Measurements from ENCODE around the gene BLVRB. TPM values are rescaled to one million over a fixed set of nuclear protein-coding genes. Genes with fewer than 3 reads are reported as not detected.

BLVRB gene
- total and polyA plus RNA-seq, 2 of the 8 experiments (the other 6 are each of a cell fraction or from before 2014, with no cell fraction given) = 28.7 to 182 TPM

DNA sequence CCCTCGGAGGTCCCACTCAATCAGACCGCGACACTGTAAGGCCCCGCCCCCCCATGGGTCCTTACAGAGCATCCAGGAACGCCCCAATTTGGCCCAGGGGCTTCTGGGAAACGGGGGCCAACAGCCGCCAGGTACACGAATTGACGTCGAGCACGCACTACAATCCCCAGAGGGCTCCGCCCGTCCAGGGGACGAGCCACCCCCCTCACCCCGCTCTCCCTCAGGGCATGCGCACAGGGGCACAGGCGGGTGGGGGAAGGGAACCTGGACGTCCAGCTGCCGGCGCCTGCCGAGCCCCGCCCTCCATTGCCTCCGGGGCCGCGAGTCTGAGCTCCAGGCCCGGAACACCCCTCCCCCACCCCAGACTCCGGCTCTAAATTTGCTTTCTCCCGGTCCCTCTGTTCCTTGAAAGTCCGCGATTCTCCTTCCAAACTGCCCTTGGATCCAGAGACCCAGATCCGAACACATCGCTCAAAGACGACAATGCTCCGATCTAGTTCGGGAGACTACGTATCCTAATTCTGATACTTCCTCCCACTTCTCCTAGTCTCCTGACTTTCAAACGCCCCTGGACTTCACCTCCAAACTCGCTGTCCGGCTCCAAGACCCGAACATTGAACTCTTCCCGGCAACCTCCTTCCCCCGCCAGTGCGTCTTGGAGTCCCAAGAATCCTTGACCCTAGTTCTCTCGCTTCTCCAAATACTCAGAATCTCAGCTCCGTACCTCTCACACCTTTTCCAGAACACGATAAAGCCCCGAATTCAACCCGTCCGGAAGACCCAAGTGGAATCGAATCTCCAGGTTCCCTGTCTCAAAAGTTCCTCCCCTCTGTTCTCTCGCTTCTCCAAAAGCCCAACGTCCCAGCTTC, 22.2 kb downstream of the BLVRB start:
- POLR2A ChIA-PET (ENCODE audit: partially characterized antibody) = interaction anchor here (0.7 to 4.4 kb wide), 27 partner anchors 10 to 1139 kb away, joined by 3 to 40 read pairs (median 4); partner anchors contain the start of genes BLVRB, DYRK1B, PRX and SERTAD1
- peak overlapping the region; percentile 77; the same call in 1 of the 2 replicates for H2AK5ac ChIP-seq (ENCODE audit: low read depth, low read length)
- peak overlapping the region; percentile 68; the same call in 1 of the 2 replicates for H2BK12ac ChIP-seq (ENCODE audit: low read depth, low read length)
- peak; percentile 97 to 99 for DNase-seq (ENCODE audit: low read depth in 1 of 2, low spot score in 2 of 2)
- H3K9me3 ChIP-seq (ENCODE audit: insufficient read depth in 2 of 2, low read depth in 1 of 2, low read length in 1 of 2) = no peaks in the 10 kb centered on the region
- H3K36me3 ChIP-seq (ENCODE audit: control insufficient read depth in 2 of 4, insufficient read depth in 4 of 4, low read length in 3 of 4) = peaks cover 9 to 17% (median 11%) of the 10 kb centered on the region in 4 experiments; a peak in 6 of 8 replicates
- FAIRE-seq = no peak
- H3K4ac ChIP-seq (replicated peaks; ENCODE audit: insufficient read length, low read depth, low read length) = peak overlapping the region; percentile 93
- H2AFZ ChIP-seq (ENCODE audit: low read length) = no peak overlapping the region
- peaks cover 0 to 5% of the 10 kb centered on the region in 2 experiments for H4K20me1 ChIP-seq (replicated peaks in 1 of 2; ENCODE audit: control insufficient read depth in 1 of 2, insufficient read depth in 2 of 2, low read length in 2 of 2)
- no peak overlapping the region for H3K23ac ChIP-seq (ENCODE audit: insufficient read length)
- peak overlapping the region; percentile 57 to 77 for H3K4me2 ChIP-seq (ENCODE audit: insufficient read depth in 1 of 2, low read depth in 2 of 2, low read length in 2 of 2)
- 3% methylated on average over 42 of the region's 52 CpGs; no CpG with 5 or more reads in 1 of the 2 experiments for WGBS, 2 experiments (ENCODE audit: extremely low coverage in 1 of 2, insufficient coverage in 1 of 2, insufficient read length in 1 of 2, insufficient replicate concordance in 2 of 2, low coverage in 1 of 2, low lambda C conversion rate in 2 of 2, missing lambda C conversion rate in 1 of 2)
- CTCF ChIA-PET (ENCODE audit: partially characterized antibody) = interaction anchor here (0.9 to 2.1 kb wide), 6 partner anchors 10 to 139 kb away, joined by 3 to 13 read pairs (median 6); partner anchors contain the start of genes BLVRB and SERTAD1
- H2BK20ac ChIP-seq (ENCODE audit: low read length) = no peak overlapping the region
- H4K91ac ChIP-seq (replicated peaks; ENCODE audit: insufficient read length, low read length) = peak overlapping the region; percentile 52
- H3K14ac ChIP-seq (ENCODE audit: insufficient read length) = no peak overlapping the region
- peak overlapping the region; percentile 95 for H3K18ac ChIP-seq (ENCODE audit: extremely low read depth, low read length)
- peak overlapping the region; percentile 95 for H2BK5ac ChIP-seq (ENCODE audit: low read depth, low read length)
- peak overlapping the region; percentile 98 for H4K5ac ChIP-seq (ENCODE audit: insufficient read length, low read depth, low read length)
- H2BK120ac ChIP-seq (replicated peaks; ENCODE audit: low read depth, low read length) = peak overlapping the region; percentile 47
- peaks cover 3 to 9% (median 7%) of the 10 kb centered on the region in 4 experiments; a peak in 6 of 7 replicates for H3K4me1 ChIP-seq (replicated peaks in 1 of 4; ENCODE audit: control insufficient read depth in 3 of 4, insufficient read depth in 4 of 4, low read length in 3 of 4)
- peak overlapping the region; percentile 82 for H3K27ac ChIP-seq (ENCODE audit: low read depth, low read length)
- no peaks in the 10 kb centered on the region; the same call in 1 of the 2 replicates for H3K79me1 ChIP-seq (ENCODE audit: low read depth, low read length)
- peak overlapping the region; percentile 94 for H3K56ac ChIP-seq (replicated peaks; ENCODE audit: insufficient read length, low read depth, low read length)
- no peak overlapping the region for H2BK15ac ChIP-seq (ENCODE audit: low read length)
- H3K27me3 ChIP-seq (replicated peaks in 1 of 4; ENCODE audit: control insufficient read depth in 3 of 4, extremely low read depth in 1 of 4, insufficient read depth in 3 of 4, low read length in 3 of 4) = no peaks in the 10 kb centered on the region
- peak overlapping the region; percentile 65 to 96 (median 88) for H3K9ac ChIP-seq (replicated peaks in 1 of 4; ENCODE audit: extremely low read depth in 1 of 4, low read depth in 3 of 4, low read length in 3 of 4)
- peaks cover 0 to 23% of the 10 kb centered on the region in 2 experiments; a peak in 2 of 4 replicates for H3K79me2 ChIP-seq (ENCODE audit: control insufficient read depth in 1 of 2, insufficient read depth in 2 of 2, low read length in 2 of 2)
- no peak overlapping the region for H4K8ac ChIP-seq (ENCODE audit: extremely low read depth, insufficient read depth, low read length)
- H3K4me3 ChIP-seq (ENCODE audit: extremely low read depth in 1 of 4, insufficient read depth in 2 of 4, low read depth in 3 of 4, low read length in 4 of 4) = peak overlapping the region; percentile 97 to 99 (median 98)
- H3K23me2 ChIP-seq (ENCODE audit: low read depth, low read length) = peaks cover 7% of the 10 kb centered on the region; the same call in 1 of the 2 replicates
- TF ChIP-seq SP1 (IDR thresholded peaks at IDR 0.05; ENCODE audit: low read depth, low read length) (peak; percentile 84; the same call in 1 of the 2 replicates), BRCA1 (IDR thresholded peaks at IDR 0.05; ENCODE audit: low read depth, low read length) (no peak), SIX5 (IDR thresholded peaks at IDR 0.05; ENCODE audit: low read depth, low read length) (peak; percentile 68), HDAC2 (IDR thresholded peaks at IDR 0.05; ENCODE audit: borderline replicate concordance in 1 of 2, low read depth in 2 of 2, low read length in 2 of 2) (no peak; a peak in 1 of 4 replicates), SAP30 (IDR thresholded peaks at IDR 0.05; ENCODE audit: insufficient read depth, insufficient replicate concordance, low read length) (peak; percentile 23), SIN3A (conservative IDR thresholded peaks at IDR 0.05 in 1 of 2, IDR thresholded peaks at IDR 0.05 in 1 of 2; ENCODE audit: low read depth in 1 of 2, low read length in 2 of 2) (peak; percentile 76 to 90; a peak in 2 of 4 replicates), POU5F1 (IDR thresholded peaks at IDR 0.05; ENCODE audit: low read depth, low read length) (no peak), TAF7 (optimal IDR thresholded peaks at IDR 0.05; ENCODE audit: borderline replicate concordance, low read depth, low read length) (no peak)
- TF ChIP-seq, protein P1, sequence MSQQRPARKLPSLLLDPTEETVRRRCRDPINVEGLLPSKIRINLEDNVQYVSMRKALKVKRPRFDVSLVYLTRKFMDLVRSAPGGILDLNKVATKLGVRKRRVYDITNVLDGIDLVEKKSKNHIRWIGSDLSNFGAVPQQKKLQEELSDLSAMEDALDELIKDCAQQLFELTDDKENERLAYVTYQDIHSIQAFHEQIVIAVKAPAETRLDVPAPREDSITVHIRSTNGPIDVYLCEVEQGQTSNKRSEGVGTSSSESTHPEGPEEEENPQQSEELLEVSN (IDR thresholded peaks at IDR 0.05) = no peak

Measured in H1 (cell line).